ENCODE results near the gene IGFBP5.

GRCh38 chr2:216739035-216739434, 43.7 kb upstream of the IGFBP5 start:
- TF ChIP-seq HNRNPH1 (optimal IDR thresholded peaks at IDR 0.05; ENCODE audit: low read depth, low read length) (no peak), BACH1 (tag; IDR thresholded peaks at IDR 0.05) (no peak), ZNF431 (CRISPR knock-in tag; IDR thresholded peaks at IDR 0.05) (no peak), PYGO2 (tag; IDR thresholded peaks at IDR 0.05) (no peak), LARP7 (IDR thresholded peaks at IDR 0.05) (no peak), KDM1A (IDR thresholded peaks at IDR 0.05) (no peak), ARHGAP35 (IDR thresholded peaks at IDR 0.05; ENCODE audit: partially characterized antibody) (no peak), BCL6 (CRISPR knock-in tag; IDR thresholded peaks at IDR 0.05) (no peak), CTCF (IDR thresholded peaks at IDR 0.05 in 2 of 3, conservative IDR thresholded peaks at IDR 0.05 in 1 of 3; ENCODE audit: insufficient read depth in 2 of 3, low read depth in 1 of 3, low read length in 3 of 3) (no peak), RBM15 (IDR thresholded peaks at IDR 0.05; ENCODE audit: insufficient read depth, low read length) (no peak), ZBTB1 (CRISPR knock-in tag; IDR thresholded peaks at IDR 0.05; ENCODE audit: borderline replicate concordance, low read depth) (no peak), GABPA (tag; conservative IDR thresholded peaks at IDR 0.05; ENCODE audit: low read depth) (no peak), NFE2 (IDR thresholded peaks at IDR 0.05; ENCODE audit: low read depth) (no peak), TAF1 (IDR thresholded peaks at IDR 0.05; ENCODE audit: control insufficient read depth, extremely low read depth, insufficient read depth, low read length, severe bottlenecking) (no peak)

All from K562 (cell line).